Smooth muscle cell of the pulmonary artery (primary cell): Measurements from ENCODE around the gene SLC39A8. TPM values are rescaled to one million over a fixed set of nuclear protein-coding genes. Genes with fewer than 3 reads are reported as not detected.

Experiments
- total RNA-seq: library from RNA; depleted of rRNA; stranded (reverse); fragments of >200 nt; gene quantifications from 2 replicates; pipeline ENCODE4 v1.2.3, GENCODE V29; 2014

SLC39A8 gene
- 3.1 and 22.7 TPM in 2 replicates for total RNA-seq

GRCh38 chr4:102344954-102345794 is at the start of gene SLC39A8:
TSS of gene SLC39A8 (minus strand) at chr4:102345482. CDS start at chr4:102344662, 820 bp downstream.

Other genes with a start within 250 kb of the SLC39A8 start
- gene NFKB1, start 155.9 kb upstream of the SLC39A8 start, total RNA-seq, result 27.4 and 33.6 TPM in 2 replicates